Amniotic stem cell (primary cell): ENCODE measurements around the gene MACROD1.

Experiments
- DNase-seq: peaks from one replicate; lab custom pipeline; 2025; lab: John Stamatoyannopoulos, UW

The MACROD1 gene

DNA sequence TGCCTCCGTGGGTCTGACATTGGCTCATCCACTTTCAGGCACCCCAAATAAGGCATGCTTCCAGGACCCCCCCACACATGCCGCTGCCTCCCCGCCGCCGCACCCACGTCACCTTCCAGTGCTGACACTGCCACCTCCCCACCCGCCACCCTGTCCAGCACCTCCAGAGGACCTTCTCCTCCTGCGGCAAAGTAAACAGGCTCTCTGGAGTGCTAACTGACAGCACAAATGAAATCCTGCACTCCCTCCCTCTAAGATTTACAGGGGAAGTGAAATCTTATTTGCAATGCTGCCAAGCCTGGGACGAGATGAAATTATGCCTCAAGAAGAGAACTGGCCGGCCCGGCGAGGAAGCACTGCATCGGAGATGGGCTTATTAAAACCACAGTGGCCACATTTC, 35.3 kb downstream of the MACROD1 start:
- no peak for DNase-seq

DNA sequence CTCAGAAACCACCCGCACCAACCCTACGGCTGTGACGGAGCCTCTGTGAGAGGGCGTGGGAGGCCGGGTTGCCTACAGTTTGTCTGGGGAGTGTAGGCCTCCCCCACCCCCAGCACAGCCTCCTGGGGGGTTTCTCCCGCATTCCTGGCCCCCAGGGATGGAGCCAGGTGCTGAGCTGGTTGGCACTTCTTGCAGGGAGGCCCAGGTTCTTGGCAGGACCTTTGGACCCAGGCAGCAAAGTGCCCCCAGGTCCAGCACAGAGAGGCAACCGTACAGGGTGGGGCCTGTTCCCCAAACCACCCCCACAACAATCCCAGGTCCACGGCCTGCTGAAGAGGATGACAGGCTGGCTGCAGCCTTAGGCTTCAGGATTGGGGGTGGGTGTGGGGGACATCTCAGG, 36.5 kb downstream of the MACROD1 start:
- DNase-seq = no peak

DNA sequence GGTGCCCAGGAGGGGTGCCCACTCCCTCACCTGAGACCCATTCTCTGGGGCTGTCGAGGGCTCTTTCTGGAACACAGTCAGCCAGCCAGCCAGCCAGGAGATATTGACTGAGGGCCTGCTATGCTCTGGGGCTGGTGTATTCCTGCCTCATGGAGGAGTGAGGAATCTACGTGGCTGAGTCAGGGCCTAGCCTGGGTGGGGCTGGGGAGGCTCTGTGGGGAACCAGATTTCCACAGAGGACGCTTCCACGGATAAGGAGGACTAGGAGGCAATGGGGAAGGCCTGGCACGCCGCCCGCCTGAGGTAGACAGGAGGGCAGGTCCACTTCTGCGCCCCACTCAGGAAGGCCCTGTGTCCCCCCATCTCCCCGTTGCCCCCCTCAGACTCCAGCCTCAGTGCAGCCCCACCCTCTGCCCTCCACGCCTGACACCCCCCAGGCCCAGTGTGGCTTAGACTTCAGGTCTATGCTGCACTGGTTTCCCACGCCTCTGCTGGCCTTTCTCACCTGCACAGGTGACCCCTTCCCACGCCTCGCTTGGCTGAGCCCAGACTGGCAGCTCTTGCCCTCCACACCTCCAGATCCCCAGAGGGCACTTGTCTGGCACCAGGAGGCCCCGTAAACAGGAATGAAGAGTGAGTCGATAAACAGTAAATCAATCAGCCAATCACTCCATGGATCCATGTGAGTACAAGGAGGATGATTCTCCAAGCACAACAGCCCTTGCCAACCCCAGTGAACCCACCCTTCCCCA, 37.5 kb downstream of the MACROD1 start:
- no peak for DNase-seq

- DNase-seq = no peak
Observed at GRCh38 chr11:64127267-64128072, 38.4 kb downstream of the MACROD1 start.

DNA sequence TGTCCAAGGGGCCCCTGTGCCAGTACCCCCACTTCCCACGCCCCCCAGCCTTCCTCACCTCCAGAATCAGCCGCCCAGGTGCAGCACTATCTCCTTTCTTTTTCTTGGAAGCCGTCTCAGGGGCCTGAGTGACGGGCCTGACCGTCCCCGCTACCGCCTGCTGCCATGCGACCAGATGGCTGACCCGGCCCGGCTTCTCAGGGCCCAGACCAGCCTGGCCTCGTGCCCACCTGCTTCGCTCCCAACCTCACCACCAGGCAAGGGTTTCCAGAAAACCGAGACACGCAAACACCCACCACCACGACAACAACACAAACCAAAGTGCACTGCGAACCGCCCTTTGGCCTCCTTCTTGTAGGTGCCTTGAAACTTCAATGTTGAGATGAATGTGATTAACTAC, 39.1 kb downstream of the MACROD1 start:
- DNase-seq = no peak

DNA sequence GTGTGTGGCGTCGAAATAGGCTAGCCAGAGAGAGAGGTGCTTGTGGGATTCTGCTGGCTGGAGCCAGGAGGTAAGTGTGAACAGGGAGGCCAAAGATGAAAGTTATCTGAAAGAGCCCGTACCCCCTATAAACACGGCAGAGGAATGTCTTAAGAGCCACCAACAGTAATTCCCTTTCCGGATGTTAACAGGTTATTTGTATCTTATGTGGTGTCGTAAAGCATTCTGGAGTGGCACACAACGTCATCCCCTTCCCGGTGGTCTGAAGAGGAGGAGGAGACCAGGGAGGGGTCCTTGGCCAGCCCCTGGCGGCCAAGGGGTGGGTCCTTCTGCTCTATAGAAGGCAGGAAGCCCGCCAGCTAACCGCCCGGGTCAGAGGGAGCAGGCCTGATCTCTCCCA, 39.5 kb downstream of the MACROD1 start:
- DNase-seq = no peak

GRCh38 chr11:64125676-64126075, 40.2 kb downstream of the MACROD1 start:
- no peak for DNase-seq

- DNase-seq = no peak
Observed at GRCh38 chr11:64124147-64124546, 41.8 kb downstream of the MACROD1 start.

GRCh38 chr11:64123679-64124078, 42.2 kb downstream of the MACROD1 start:
- DNase-seq = no peak

GRCh38 chr11:64122411-64123410, 43.2 kb downstream of the MACROD1 start:
- DNase-seq = no peak

DNA sequence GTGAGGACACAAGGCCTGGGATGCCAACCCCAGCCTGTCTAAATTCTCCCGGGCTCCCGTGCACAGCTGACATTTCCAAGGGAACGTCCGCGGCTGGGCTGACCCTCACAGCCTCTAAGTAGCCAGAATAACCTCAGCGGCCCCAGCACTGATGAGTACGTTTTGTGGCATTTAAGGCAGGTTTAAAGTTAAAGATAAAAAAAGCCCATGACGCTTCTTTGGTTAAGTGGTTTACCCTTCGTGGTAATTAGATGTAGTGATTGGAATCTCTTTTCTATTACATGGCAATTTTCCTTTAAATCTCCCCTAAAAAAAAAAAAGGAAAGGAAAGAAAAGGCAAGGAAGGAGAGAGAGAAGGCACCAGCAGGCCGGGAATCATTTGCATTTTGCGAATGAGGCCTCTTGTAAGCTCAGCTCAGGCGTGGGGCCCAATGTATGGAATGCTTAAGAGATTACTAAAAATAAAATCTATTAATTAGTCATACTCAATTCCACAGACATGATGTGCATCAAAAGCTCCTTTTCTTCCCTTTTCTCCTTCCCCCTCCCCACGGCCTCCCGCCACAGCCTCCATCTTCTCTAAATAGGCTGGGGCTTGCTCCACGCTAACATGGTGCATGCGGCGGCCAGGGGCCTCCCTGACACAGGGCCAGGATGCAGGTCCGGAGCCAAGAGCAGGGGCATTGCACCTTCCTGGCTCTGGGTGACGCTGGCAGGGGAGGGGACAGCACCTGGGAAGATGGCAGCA, 44.1 kb downstream of the MACROD1 start:
- peak; percentile 25 for DNase-seq

DNA sequence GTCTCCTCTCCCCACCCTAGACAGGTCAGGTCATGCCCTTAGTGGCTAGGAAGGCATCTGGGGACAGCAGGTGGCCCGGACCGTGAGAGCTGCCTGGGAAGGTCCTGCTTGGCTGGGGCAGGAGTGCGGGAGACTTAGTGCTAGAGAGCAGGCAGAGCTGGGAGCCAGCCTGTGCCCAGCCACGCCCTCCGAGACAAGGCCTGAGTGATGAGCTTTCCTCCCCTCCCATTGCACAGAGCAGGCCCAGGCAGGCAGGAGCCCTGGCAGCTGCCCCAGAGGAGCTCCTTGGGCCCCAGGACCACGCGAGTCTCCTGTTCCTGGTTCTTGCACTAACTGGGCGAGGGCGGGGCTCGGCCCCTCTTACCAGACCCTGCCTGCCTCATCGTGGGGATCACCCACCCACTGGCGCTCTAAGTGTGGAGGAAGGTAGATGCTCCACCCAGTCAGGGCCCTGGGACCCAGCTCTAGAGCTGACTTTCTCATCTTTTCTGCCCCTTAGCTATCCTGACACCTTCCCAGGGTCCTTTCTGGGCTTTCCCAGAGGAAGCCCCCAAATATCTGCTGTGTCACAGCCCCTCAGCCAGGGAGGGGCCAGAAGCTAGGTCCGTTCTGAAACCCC, 44.9 kb downstream of the MACROD1 start:
- DNase-seq = no peak

GRCh38 chr11:64119700-64120099, 46.2 kb downstream of the MACROD1 start:
- no peak for DNase-seq

- DNase-seq = no peak
Observed at GRCh38 chr11:64118876-64119665, 46.8 kb downstream of the MACROD1 start.

- DNase-seq = no peak
Observed at GRCh38 chr11:64117763-64118459, 48.0 kb downstream of the MACROD1 start.

- DNase-seq = no peak
Observed at GRCh38 chr11:64115531-64116522, 50.1 kb downstream of the MACROD1 start.

DNA sequence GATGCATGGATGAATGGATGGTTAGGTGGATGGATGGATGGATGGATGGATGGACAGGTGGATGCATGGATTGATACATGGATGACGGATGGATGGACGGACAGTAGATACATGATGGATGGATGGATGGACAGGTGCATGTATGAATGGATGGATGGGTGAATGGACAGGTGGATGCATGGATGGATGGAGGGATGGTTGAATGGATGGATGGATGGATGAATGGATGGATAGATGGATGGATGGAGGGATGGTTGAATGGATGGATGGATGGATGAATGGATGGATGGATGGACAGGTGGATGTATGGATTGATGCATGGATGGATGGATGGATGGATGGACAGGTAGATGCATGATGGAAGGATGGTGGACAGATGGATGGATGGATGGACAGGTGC, 51.7 kb downstream of the MACROD1 start:
- DNase-seq = no peak

GRCh38 chr11:64113462-64113780, 52.5 kb downstream of the MACROD1 start:
- DNase-seq = no peak
